HepG2 (cell line): Measurements from ENCODE around the gene ANKLE1. TPM values are rescaled to one million over a fixed set of nuclear protein-coding genes. Genes with fewer than 3 reads are reported as not detected.

Experiments
- polyA plus RNA-seq, 8 experiments: library from polyadenylated mRNA; depleted of rRNA in 3 of 8; stranded (reverse) in 7 of 8; unstranded in 1 of 8; fragments of >200 nt; fragmentation: Illumina TruSeq in 4 of 8; extraction: Trizol in 4 of 8; gene quantifications; 2 replicates each; pipeline versions ENCODE4 v1.2.1 to v1.2.3, GENCODE V29; 2011 to 2016; ENCODE audit warnings: low read depth in 4 of 8, missing spikeins in 1 of 8, mixed read lengths in 1 of 8; ENCODE audit not compliant: insufficient read depth in 1 of 8
- total RNA-seq, 5 experiments: library from RNA; depleted of rRNA; stranded (reverse); fragments of >200 nt; fragmentation: Illumina TruSeq; extraction: Trizol; gene quantifications; 2 replicates each; pipeline ENCODE4 v1.2.3, GENCODE V29; 2016; ENCODE audit warnings: low read depth in 1 of 5

ANKLE1 gene
- total and polyA plus RNA-seq, 2 of the 13 experiments (the other 11 are each of a cell fraction or from before 2014, with no cell fraction given), result 0.69 to 1.5 TPM

Other genes starting within 250 kb of the ANKLE1 start
- 17.5 and 19.1 TPM in 2 replicates for gene HAUS8, start 206.4 kb upstream of the ANKLE1 start, total RNA-seq (2016; rRNA removed; fragmentation: Illumina TruSeq; extraction: Trizol)
- 7.1 and 7.8 TPM in 2 replicates for gene HAUS8, start 206.4 kb upstream of the ANKLE1 start, polyA plus RNA-seq (2011; rRNA removed)
- gene MYO9B, start 206.1 kb upstream of the ANKLE1 start, total RNA-seq (2016; rRNA removed; fragmentation: Illumina TruSeq; extraction: Trizol), result 14.1 and 18.0 TPM in 2 replicates
- 18.3 and 23.4 TPM in 2 replicates for gene MYO9B, start 206.1 kb upstream of the ANKLE1 start, polyA plus RNA-seq (2011; rRNA removed)
- 9.9 and 10.3 TPM in 2 replicates for gene USE1, start 66.5 kb upstream of the ANKLE1 start, total RNA-seq (2016; rRNA removed; fragmentation: Illumina TruSeq; extraction: Trizol)
- 16.3 and 17.6 TPM in 2 replicates for gene USE1, start 66.5 kb upstream of the ANKLE1 start, polyA plus RNA-seq (2011; rRNA removed)
- 10.6 and 13.6 TPM in 2 replicates for gene OCEL1, start 55.7 kb upstream of the ANKLE1 start, total RNA-seq (2016; rRNA removed; fragmentation: Illumina TruSeq; extraction: Trizol)
- gene OCEL1, start 55.7 kb upstream of the ANKLE1 start, polyA plus RNA-seq (2011; rRNA removed), result 17.2 and 19.8 TPM in 2 replicates
- 54.1 and 72.4 TPM in 2 replicates for gene NR2F6, start 36.0 kb upstream of the ANKLE1 start, total RNA-seq (2016; rRNA removed; fragmentation: Illumina TruSeq; extraction: Trizol)
- gene NR2F6, start 36.0 kb upstream of the ANKLE1 start, polyA plus RNA-seq (2011; rRNA removed), result 30.9 and 38.5 TPM in 2 replicates
- gene USHBP1, start 17.2 kb upstream of the ANKLE1 start, total RNA-seq (2016; rRNA removed; fragmentation: Illumina TruSeq; extraction: Trizol), result 0.13 and 0.15 TPM in 2 replicates
- gene USHBP1, start 17.2 kb upstream of the ANKLE1 start, polyA plus RNA-seq (2011; rRNA removed), result 1.5 and 1.9 TPM in 2 replicates
- gene BABAM1, start 14.5 kb upstream of the ANKLE1 start, total RNA-seq (2016; rRNA removed; fragmentation: Illumina TruSeq; extraction: Trizol), result 62.2 and 70.0 TPM in 2 replicates
- gene BABAM1, start 14.5 kb upstream of the ANKLE1 start, polyA plus RNA-seq (2011; rRNA removed), result 74.5 and 82.0 TPM in 2 replicates
- gene ABHD8, start 21.5 kb downstream of the ANKLE1 start, total RNA-seq (2016; rRNA removed; fragmentation: Illumina TruSeq; extraction: Trizol), result 5.6 and 7.2 TPM in 2 replicates
- 6.3 and 9.9 TPM in 2 replicates for gene ABHD8, start 21.5 kb downstream of the ANKLE1 start, polyA plus RNA-seq (2011; rRNA removed)
- 77.3 and 93.6 TPM in 2 replicates for gene MRPL34, start 24.0 kb downstream of the ANKLE1 start, total RNA-seq (2016; rRNA removed; fragmentation: Illumina TruSeq; extraction: Trizol)
- gene MRPL34, start 24.0 kb downstream of the ANKLE1 start, polyA plus RNA-seq (2011; rRNA removed), result 67.7 and 74.0 TPM in 2 replicates
- gene DDA1, start 27.7 kb downstream of the ANKLE1 start, total RNA-seq (2016; rRNA removed; fragmentation: Illumina TruSeq; extraction: Trizol), result 17.5 and 24.5 TPM in 2 replicates
- 26.0 and 26.6 TPM in 2 replicates for gene DDA1, start 27.7 kb downstream of the ANKLE1 start, polyA plus RNA-seq (2011; rRNA removed)
- 0.79 and 1.8 TPM in 2 replicates for gene ANO8, start 53.0 kb downstream of the ANKLE1 start, total RNA-seq (2016; rRNA removed; fragmentation: Illumina TruSeq; extraction: Trizol)
- 3.5 and 5.1 TPM in 2 replicates for gene ANO8, start 53.0 kb downstream of the ANKLE1 start, polyA plus RNA-seq (2011; rRNA removed)
- 21.9 and 30.0 TPM in 2 replicates for gene GTPBP3, start 55.7 kb downstream of the ANKLE1 start, total RNA-seq (2016; rRNA removed; fragmentation: Illumina TruSeq; extraction: Trizol)
- gene GTPBP3, start 55.7 kb downstream of the ANKLE1 start, polyA plus RNA-seq (2011; rRNA removed), result 17.5 and 19.4 TPM in 2 replicates
- gene PLVAP, start 95.4 kb downstream of the ANKLE1 start, total RNA-seq (2016; rRNA removed; fragmentation: Illumina TruSeq; extraction: Trizol), result not detected in 2 replicates
- 0.26 TPM in 1 of 2 replicates, not detected in the other for gene PLVAP, start 95.4 kb downstream of the ANKLE1 start, polyA plus RNA-seq (2011; rRNA removed)
- 0.13 TPM in 1 of 2 replicates, not detected in the other for gene CCDC194, start 112.3 kb downstream of the ANKLE1 start, total RNA-seq (2016; rRNA removed; fragmentation: Illumina TruSeq; extraction: Trizol)
- 0.21 and 0.35 TPM in 2 replicates for gene CCDC194, start 112.3 kb downstream of the ANKLE1 start, polyA plus RNA-seq (2011; rRNA removed)
- 39.1 and 58.8 TPM in 2 replicates for gene BST2, start 123.7 kb downstream of the ANKLE1 start, total RNA-seq (2016; rRNA removed; fragmentation: Illumina TruSeq; extraction: Trizol)
- 93.8 and 105 TPM in 2 replicates for gene BST2, start 123.7 kb downstream of the ANKLE1 start, polyA plus RNA-seq (2011; rRNA removed)
- gene MVB12A, start 138.1 kb downstream of the ANKLE1 start, total RNA-seq (2016; rRNA removed; fragmentation: Illumina TruSeq; extraction: Trizol), result 31.8 and 36.1 TPM in 2 replicates
- 35.7 and 37.3 TPM in 2 replicates for gene MVB12A, start 138.1 kb downstream of the ANKLE1 start, polyA plus RNA-seq (2011; rRNA removed)
- 0.55 and 0.77 TPM in 2 replicates for gene TMEM221, start 166.8 kb downstream of the ANKLE1 start, total RNA-seq (2016; rRNA removed; fragmentation: Illumina TruSeq; extraction: Trizol)
- gene TMEM221, start 166.8 kb downstream of the ANKLE1 start, polyA plus RNA-seq (2011; rRNA removed), result 0.27 and 0.33 TPM in 2 replicates
- gene NXNL1, start 179.0 kb downstream of the ANKLE1 start, total RNA-seq (2016; rRNA removed; fragmentation: Illumina TruSeq; extraction: Trizol), result not detected in 2 replicates
- not detected in 2 replicates for gene NXNL1, start 179.0 kb downstream of the ANKLE1 start, polyA plus RNA-seq (2011; rRNA removed)
- gene SLC27A1, start 188.6 kb downstream of the ANKLE1 start, total RNA-seq (2016; rRNA removed; fragmentation: Illumina TruSeq; extraction: Trizol), result 1.7 and 4.1 TPM in 2 replicates
- 8.7 and 8.8 TPM in 2 replicates for gene SLC27A1, start 188.6 kb downstream of the ANKLE1 start, polyA plus RNA-seq (2011; rRNA removed)
- gene PGLS, start 229.7 kb downstream of the ANKLE1 start, total RNA-seq (2016; rRNA removed; fragmentation: Illumina TruSeq; extraction: Trizol), result 33.8 and 36.7 TPM in 2 replicates
- gene PGLS, start 229.7 kb downstream of the ANKLE1 start, polyA plus RNA-seq (2011; rRNA removed), result 43.8 and 49.1 TPM in 2 replicates